Measurements from ENCODE around the gene LRRC8C. TPM values are rescaled to one million over a fixed set of nuclear protein-coding genes. Genes with fewer than 3 reads are reported as not detected.

LRRC8C gene
- total and polyA plus RNA-seq, 2 of the 8 experiments (the other 6 are each of a cell fraction or from before 2014, with no cell fraction given), result 1.1 to 2.1 TPM

DNA sequence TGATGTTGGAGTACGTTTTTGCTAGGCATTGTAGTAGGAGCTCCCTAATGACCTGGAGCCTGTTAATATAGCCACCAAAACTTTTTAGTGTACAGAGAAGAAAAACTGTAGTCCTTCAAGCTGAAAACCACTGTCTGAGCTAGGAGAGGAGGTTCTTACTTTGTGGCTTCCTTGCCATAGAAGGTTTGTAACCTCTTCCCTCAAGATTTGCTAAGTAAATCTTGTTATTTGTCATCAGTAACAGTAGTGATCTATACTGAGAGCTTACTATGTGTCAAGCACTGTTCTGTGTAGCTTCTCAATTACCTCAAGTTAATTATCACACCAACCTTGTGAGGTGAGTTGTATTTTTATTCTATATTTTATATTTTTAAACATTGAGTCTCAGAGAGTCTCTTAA, 21.2 kb upstream of the LRRC8C start:
- Histone ChIP-seq H3K9ac (replicated peaks in 1 of 4; ENCODE audit: extremely low read depth in 1 of 4, low read depth in 3 of 4, low read length in 3 of 4) (no peak overlapping the region), H3K36me3 (ENCODE audit: control insufficient read depth in 2 of 4, insufficient read depth in 4 of 4, low read length in 3 of 4) (no peaks in the 10 kb centered on the region), H3K4me3 (ENCODE audit: extremely low read depth in 1 of 4, insufficient read depth in 2 of 4, low read depth in 3 of 4, low read length in 4 of 4) (no peak overlapping the region), H3K27me3 (replicated peaks in 1 of 4; ENCODE audit: control insufficient read depth in 3 of 4, extremely low read depth in 1 of 4, insufficient read depth in 3 of 4, low read length in 3 of 4) (no peaks in the 10 kb centered on the region; a peak in 1 of 7 replicates), H3K4ac (replicated peaks; ENCODE audit: insufficient read length, low read depth, low read length) (no peak overlapping the region), H4K91ac (replicated peaks; ENCODE audit: insufficient read length, low read length) (no peak overlapping the region), H3K56ac (replicated peaks; ENCODE audit: insufficient read length, low read depth, low read length) (no peak overlapping the region), H3K23ac (ENCODE audit: insufficient read length) (no peak overlapping the region), H2AK5ac (ENCODE audit: low read depth, low read length) (no peak overlapping the region), H2BK20ac (ENCODE audit: low read length) (no peak overlapping the region), H2BK5ac (ENCODE audit: low read depth, low read length) (no peak overlapping the region), H3K79me2 (ENCODE audit: control insufficient read depth in 1 of 2, insufficient read depth in 2 of 2, low read length in 2 of 2) (no peaks in the 10 kb centered on the region), H3K14ac (ENCODE audit: insufficient read length) (no peak overlapping the region), H2BK120ac (replicated peaks; ENCODE audit: low read depth, low read length) (no peak overlapping the region), H3K79me1 (ENCODE audit: low read depth, low read length) (no peaks in the 10 kb centered on the region; the same call in 1 of the 2 replicates), H3K9me3 (ENCODE audit: insufficient read depth in 2 of 2, low read depth in 1 of 2, low read length in 1 of 2) (no peaks in the 10 kb centered on the region), H3K18ac (ENCODE audit: extremely low read depth, low read length) (no peak overlapping the region), H2AFZ (ENCODE audit: low read length) (no peak overlapping the region), H2BK12ac (ENCODE audit: low read depth, low read length) (no peak overlapping the region), H3K4me1 (replicated peaks in 1 of 4; ENCODE audit: control insufficient read depth in 3 of 4, insufficient read depth in 4 of 4, low read length in 3 of 4) (no peaks in the 10 kb centered on the region), H4K8ac (ENCODE audit: extremely low read depth, insufficient read depth, low read length) (no peak overlapping the region), H2BK15ac (ENCODE audit: low read length) (no peak overlapping the region), H4K20me1 (replicated peaks in 1 of 2; ENCODE audit: control insufficient read depth in 1 of 2, insufficient read depth in 2 of 2, low read length in 2 of 2) (no peaks in the 10 kb centered on the region), H3K27ac (ENCODE audit: low read depth, low read length) (no peak overlapping the region), H4K5ac (ENCODE audit: insufficient read length, low read depth, low read length) (no peak overlapping the region), H3K4me2 (ENCODE audit: insufficient read depth in 1 of 2, low read depth in 2 of 2, low read length in 2 of 2) (no peak overlapping the region), H3K23me2 (ENCODE audit: low read depth, low read length) (no peaks in the 10 kb centered on the region)
- WGBS, 2 experiments (ENCODE audit: extremely low coverage in 1 of 2, insufficient coverage in 1 of 2, insufficient read length in 1 of 2, insufficient replicate concordance in 2 of 2, low coverage in 1 of 2, low lambda C conversion rate in 2 of 2, missing lambda C conversion rate in 1 of 2), result 80% methylated on average over 1 of the region's 1 CpG; no CpG with 5 or more reads in 1 of the 2 experiments
- DNase-seq (ENCODE audit: low read depth in 1 of 2, low spot score in 2 of 2) (no peak), FAIRE-seq (no peak)
- CTCF ChIA-PET (ENCODE audit: partially characterized antibody), result interaction anchor here (0.5 to 2.6 kb wide), 7 partner anchors 10 to 876 kb away, joined by 3 to 6 read pairs (median 3); no protein-coding TSS in a partner anchor
- TF ChIP-seq CTCF (IDR thresholded peaks at IDR 0.05; ENCODE audit: control extremely low read depth in 1 of 3, insufficient read depth in 1 of 3, low read depth in 1 of 3, low read length in 3 of 3) (no peak), SUZ12 (IDR thresholded peaks at IDR 0.05; ENCODE audit: low read length) (no peak)
- POLR2A ChIA-PET (ENCODE audit: partially characterized antibody), result no interaction called here

Measured in H1 (cell line).